ENCODE data around the gene TMED9. TPM values are rescaled to one million over a fixed set of nuclear protein-coding genes. Genes with fewer than 3 reads are reported as not detected.

The TMED9 gene
- polyA plus RNA-seq, 1 donor (not counting 4 experiments of a cell fraction or from before 2014, with no cell fraction given): 247 TPM

GRCh38 chr5:177591690-177592009 lies 353 bp upstream of the TMED9 start:
- no peaks in the 10 kb centered on the region for H3K9me1 ChIP-seq (ENCODE audit: control insufficient read depth, extremely low read depth, insufficient read depth, low read length)
- peak overlapping the region; percentile 53 for H3K4me2 ChIP-seq (ENCODE audit: control insufficient read depth, extremely low read depth, insufficient read depth, low read depth, low read length)
- FAIRE-seq (no peak), DNase-seq (ENCODE audit: low read depth, low spot score) (no peak)
- H3K4me3 ChIP-seq (ENCODE audit: control insufficient read depth in 2 of 3, extremely low read depth in 1 of 3, insufficient read depth in 2 of 3, low read depth in 1 of 3, low read length in 3 of 3): peak overlapping the region in 2 of 3 experiments; percentile 83 to 89
- H3K27ac ChIP-seq (ENCODE audit: control insufficient read depth, insufficient read depth, low read length): no peak overlapping the region
- H3K9me3 ChIP-seq (ENCODE audit: control insufficient read depth, low read depth, low read length): no peaks in the 10 kb centered on the region
- H3K9ac ChIP-seq (ENCODE audit: control insufficient read depth, extremely low read depth, insufficient read depth, low read length): peak overlapping the region; percentile 95
- H3K27me3 ChIP-seq (ENCODE audit: control insufficient read depth, extremely low read depth, insufficient read depth, low read length): no peaks in the 10 kb centered on the region
- H2AFZ ChIP-seq (ENCODE audit: control insufficient read depth, low read length): peak overlapping the region; percentile 18
- peaks cover 33% of the 10 kb centered on the region in 2 experiments for H3K36me3 ChIP-seq (ENCODE audit: control insufficient read depth in 2 of 2, extremely low read depth in 1 of 2, insufficient read depth in 2 of 2, low read length in 2 of 2)
- H3K79me2 ChIP-seq (ENCODE audit: control insufficient read depth, insufficient read depth, low read length): peaks cover 27% of the 10 kb centered on the region
- dilution Hi-C loops (cut with MboI; ENCODE audit: extremely low pct_ligation_motif_present, low sequenced_read_pairs): no loop called here
- H4K20me1 ChIP-seq (ENCODE audit: control insufficient read depth, extremely low read depth, insufficient read depth, low read length): no peaks in the 10 kb centered on the region
- H3K4me1 ChIP-seq (ENCODE audit: control insufficient read depth, extremely low read depth, insufficient read depth, low read length): peaks cover 6% of the 10 kb centered on the region
- TF ChIP-seq EZH2 (IDR thresholded peaks at IDR 0.05; ENCODE audit: low read length): no peak
- TF ChIP-seq, protein P1, sequence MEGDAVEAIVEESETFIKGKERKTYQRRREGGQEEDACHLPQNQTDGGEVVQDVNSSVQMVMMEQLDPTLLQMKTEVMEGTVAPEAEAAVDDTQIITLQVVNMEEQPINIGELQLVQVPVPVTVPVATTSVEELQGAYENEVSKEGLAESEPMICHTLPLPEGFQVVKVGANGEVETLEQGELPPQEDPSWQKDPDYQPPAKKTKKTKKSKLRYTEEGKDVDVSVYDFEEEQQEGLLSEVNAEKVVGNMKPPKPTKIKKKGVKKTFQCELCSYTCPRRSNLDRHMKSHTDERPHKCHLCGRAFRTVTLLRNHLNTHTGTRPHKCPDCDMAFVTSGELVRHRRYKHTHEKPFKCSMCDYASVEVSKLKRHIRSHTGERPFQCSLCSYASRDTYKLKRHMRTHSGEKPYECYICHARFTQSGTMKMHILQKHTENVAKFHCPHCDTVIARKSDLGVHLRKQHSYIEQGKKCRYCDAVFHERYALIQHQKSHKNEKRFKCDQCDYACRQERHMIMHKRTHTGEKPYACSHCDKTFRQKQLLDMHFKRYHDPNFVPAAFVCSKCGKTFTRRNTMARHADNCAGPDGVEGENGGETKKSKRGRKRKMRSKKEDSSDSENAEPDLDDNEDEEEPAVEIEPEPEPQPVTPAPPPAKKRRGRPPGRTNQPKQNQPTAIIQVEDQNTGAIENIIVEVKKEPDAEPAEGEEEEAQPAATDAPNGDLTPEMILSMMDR (optimal IDR thresholded peaks at IDR 0.05 in 1 of 3, IDR thresholded peaks at IDR 0.05 in 1 of 3, conservative IDR thresholded peaks at IDR 0.05 in 1 of 3; ENCODE audit: extremely low read depth in 1 of 3, insufficient read depth in 2 of 3, low read length in 3 of 3): no peak

DNA sequence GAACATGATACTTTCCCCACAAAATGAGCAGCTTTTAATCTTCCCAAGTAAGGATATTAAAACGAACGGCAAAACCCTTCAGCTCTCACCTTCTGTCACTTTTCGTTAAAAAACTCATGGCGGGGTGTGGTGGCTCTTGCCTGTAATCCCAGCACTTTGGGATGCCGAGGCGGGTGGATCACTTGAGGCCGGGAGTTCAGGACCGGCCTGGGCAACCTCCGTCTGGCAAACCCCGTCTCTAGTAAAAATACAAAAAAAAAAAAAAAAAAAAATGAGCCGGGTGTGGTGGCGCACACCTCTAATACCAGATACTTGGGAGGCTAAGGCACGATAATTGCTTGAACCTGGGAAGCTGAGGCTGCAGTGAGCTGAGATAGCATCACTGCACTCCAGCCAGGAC lies 902 bp downstream of the TMED9 start:
- Histone ChIP-seq H3K4me1 (ENCODE audit: control insufficient read depth, extremely low read depth, insufficient read depth, low read length) (peaks cover 6% of the 10 kb centered on the region), H4K20me1 (ENCODE audit: control insufficient read depth, extremely low read depth, insufficient read depth, low read length) (no peaks in the 10 kb centered on the region)

More for the DNA sequence above, 902 bp downstream of the TMED9 start:
- no peaks in the 10 kb centered on the region for H3K9me1 ChIP-seq (ENCODE audit: control insufficient read depth, extremely low read depth, insufficient read depth, low read length)
- FAIRE-seq: no peak
- TF ChIP-seq, protein P1 (optimal IDR thresholded peaks at IDR 0.05 in 1 of 3, IDR thresholded peaks at IDR 0.05 in 1 of 3, conservative IDR thresholded peaks at IDR 0.05 in 1 of 3; ENCODE audit: extremely low read depth in 1 of 3, insufficient read depth in 2 of 3, low read length in 3 of 3): no peak
- TF ChIP-seq EZH2 (IDR thresholded peaks at IDR 0.05; ENCODE audit: low read length): no peak
- peak overlapping the region; percentile 88 for H3K27ac ChIP-seq (ENCODE audit: control insufficient read depth, insufficient read depth, low read length)
- dilution Hi-C loops (cut with MboI; ENCODE audit: extremely low pct_ligation_motif_present, low sequenced_read_pairs): no loop called here
- no peak for DNase-seq (ENCODE audit: low read depth, low spot score)
- no peaks in the 10 kb centered on the region for H3K9me3 ChIP-seq (ENCODE audit: control insufficient read depth, low read depth, low read length)
- H3K36me3 ChIP-seq (ENCODE audit: control insufficient read depth in 2 of 2, extremely low read depth in 1 of 2, insufficient read depth in 2 of 2, low read length in 2 of 2): peaks cover 36% of the 10 kb centered on the region in 2 experiments
- peaks cover 27% of the 10 kb centered on the region for H3K79me2 ChIP-seq (ENCODE audit: control insufficient read depth, insufficient read depth, low read length)
- H3K4me3 ChIP-seq (ENCODE audit: control insufficient read depth in 2 of 3, extremely low read depth in 1 of 3, insufficient read depth in 2 of 3, low read depth in 1 of 3, low read length in 3 of 3): peak overlapping the region; percentile 83 to 95 (median 89)
- no peaks in the 10 kb centered on the region for H3K27me3 ChIP-seq (ENCODE audit: control insufficient read depth, extremely low read depth, insufficient read depth, low read length)
- peak overlapping the region; percentile 95 for H3K9ac ChIP-seq (ENCODE audit: control insufficient read depth, extremely low read depth, insufficient read depth, low read length)
- no peak overlapping the region for H2AFZ ChIP-seq (ENCODE audit: control insufficient read depth, low read length)
- H3K4me2 ChIP-seq (ENCODE audit: control insufficient read depth, extremely low read depth, insufficient read depth, low read depth, low read length): peak overlapping the region; percentile 68
